Activated CD8-positive, alpha-beta T cell treated with anti-CD3 and anti-CD28 coated beads, Interleukin-2, amount 10 ng/mL, durations not matched to agents 7 days and 5 days (primary cell): Measurements from ENCODE around the gene TMEM59. TPM values are rescaled to one million over a fixed set of nuclear protein-coding genes. Genes with fewer than 3 reads are reported as not detected.

ENCODE experiments used
- microRNA-seq: library from miRNA; unstranded; fragments of <30 nt; microRNA quantifications from one replicate; pipeline ENCODE4 v1.2.0, GENCODE V29; 2022
- total RNA-seq, 2 experiments: library from RNA; stranded (reverse); gene quantifications; one replicate each; pipeline ENCODE4 v1.2.3, GENCODE V29; 2021

The TMEM59 gene
- total RNA-seq, 2 experiments from 2014 or later: 154 to 156 TPM

Small RNA genes within 50 kb of the gene (microRNA-seq; reads per million reads assigned to microRNA genes)
- gene MIR4781: 13.8 reads per million, percentile 29 among the genes with 10 or more reads in this experiment

Other genes with a start within 250 kb of the TMEM59 start
- 10 to 100 TPM; 27.8 to 28.6 TPM for gene NDC1, start 214.9 kb downstream of the TMEM59 start, total RNA-seq
- gene YIPF1, start 163.4 kb downstream of the TMEM59 start, total RNA-seq: 10 to 100 TPM; 14.9 to 16.3 TPM
- not detected for gene DIO1, start 159.0 kb downstream of the TMEM59 start, total RNA-seq
- 10 to 100 TPM; 83.1 to 87.1 TPM for gene IFT25, start 107.5 kb downstream of the TMEM59 start, total RNA-seq
- 10 to 100 TPM; 26.3 to 26.8 TPM for gene LRRC42, start 106.9 kb downstream of the TMEM59 start, total RNA-seq
- gene LDLRAD1, start 35.0 kb downstream of the TMEM59 start, total RNA-seq: not detected
- 10 to 100 TPM; 11.6 to 12.0 TPM for gene TCEANC2, start 404 bp upstream of the TMEM59 start, total RNA-seq
- gene CDCP2, start 99.8 kb upstream of the TMEM59 start, total RNA-seq: under 1 TPM in 1 of 2 experiments, not detected in 1; 0.16 TPM
- gene CYB5RL, start 146.8 kb upstream of the TMEM59 start, total RNA-seq: 10 to 100 TPM; 13.1 to 15.5 TPM
- gene MRPL37, start 147.0 kb upstream of the TMEM59 start, total RNA-seq: 100 to 1,000 TPM; 115 TPM